Psoas muscle (tissue), 8 donors: ENCODE data around the gene RASA1. TPM values are rescaled to one million over a fixed set of nuclear protein-coding genes. Genes with fewer than 3 reads are reported as not detected.

Experiments
- ATAC-seq, 4 donors: fragments of 200-7000 bp; cut with Tn5 transposase; one replicate each; pipeline ENCODE4 v1.9.1; 2020; ENCODE audit warnings: moderate library complexity in 3 of 4, mild to moderate bottlenecking in 2 of 4
- DNase-seq, 2 donors: peaks; one replicate each; pipeline ENCODE4 v3.0.0-alpha.2; 2020
- H3K27ac ChIP-seq: fragments of 200-600 bp; one replicate; pipeline ENCODE4 v1.8.0; 2022
- H3K27me3 ChIP-seq, 3 donors: fragments of 200-600 bp in 1 of 3; one replicate each; pipeline versions ENCODE4 v1.6.1 to v1.8.0; 2013 to 2022; ENCODE audit warnings: low read length in 2 of 3, mild to moderate bottlenecking in 2 of 3, moderate library complexity in 1 of 3; ENCODE audit not compliant: insufficient read depth in 3 of 3
- H3K36me3 ChIP-seq, 2 donors: fragments of 200-600 bp in 1 of 2; one replicate each; pipeline versions ENCODE4 v1.6.1 to v1.8.0; 2013 to 2022; ENCODE audit warnings: low read depth in 1 of 2, mild to moderate bottlenecking in 1 of 2, moderate library complexity in 1 of 2; ENCODE audit not compliant: insufficient read depth in 1 of 2
- H3K4me1 ChIP-seq: fragments of 200-600 bp; one replicate; pipeline ENCODE4 v1.8.0; 2022
- H3K4me3 ChIP-seq: fragments of 200-600 bp; one replicate; pipeline ENCODE4 v1.8.0; 2022; ENCODE audit warnings: mild to moderate bottlenecking
- H3K9me3 ChIP-seq: fragments of 200-600 bp; one replicate; pipeline ENCODE4 v1.8.0; 2022
- CTCF ChIP-seq: fragments of 200-600 bp; IDR thresholded peaks from one replicate; pipeline ENCODE4 v1.8.0; 2022; ENCODE audit warnings: antibody characterized with exemption
- WGBS, 3 donors: extraction: QIAGEN DNeasy Blood & Tissue Kit; methylation state at CpG; one replicate each; pipeline versions ENCODE4 v1.1.6 to v1.1.7; 2013; 5-methylcytosine and 5-hydroxymethylcytosine counted together
- intact Hi-C, 2 donors: fragments of 100-400 bp; cut with DNase I; formaldehyde crosslinking; loops; one replicate each; pipeline versions ENCODE4 v1.11.0 to v1.14.2; 2022
- polyA plus RNA-seq, 3 donors: library from polyadenylated mRNA; stranded (reverse); fragments of 200-250 nt; gene quantifications; one replicate each; pipeline ENCODE4 v1.2.3, GENCODE V29; 2013
- total RNA-seq, 4 donors: library from RNA; stranded (reverse); fragmentation: NEBNext Ultra II Directional in 2 of 4; extraction: Animal tissue kit (Norgen Biotek cat#: 25700) in 2 of 4; gene quantifications; one replicate each; pipeline versions ENCODE4 v1.2.1 to v1.2.4, GENCODE V29; 2021 to 2023
- donor health status: healthy with polysubstance abuse.
- donor health status: DM: no; HTN: no; CAD: no; lungs with moderate emphysema.
- donor health status: Bipolar disorder and iron deficiency.
- donor health status: healthy.
- donor health status: DM: yes; HTN: yes; CAD: no.
- donor health status: DM: no; HTN: no; CAD: no.
- donor health status: DM: no; HTN: no; CAD: no.
- donor health status: DM: yes; HTN: yes; CAD: no.

The RASA1 gene
- total and polyA plus RNA-seq, 7 donors: 5.4 to 16.8 (median 11.4) TPM

DNA sequence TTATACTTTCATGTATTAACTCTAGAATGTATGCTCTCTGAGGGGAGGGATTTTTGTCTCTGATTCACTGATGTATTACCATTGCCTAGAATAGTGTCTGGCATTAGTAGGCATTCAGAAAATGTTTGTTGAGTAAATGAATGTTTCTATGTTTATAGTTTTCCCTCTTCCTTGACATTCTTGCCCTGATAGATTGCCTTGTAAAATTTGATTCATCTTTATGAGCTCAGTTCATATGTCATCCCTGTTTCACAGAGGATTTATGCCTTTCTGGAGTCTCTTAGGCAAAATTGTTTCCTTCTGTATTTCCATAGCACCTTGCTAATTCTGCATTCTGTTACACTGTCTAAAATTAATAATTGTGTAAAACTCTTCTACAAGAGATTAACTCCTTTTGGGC, 72.3 kb downstream of the RASA1 start:
- Histone ChIP-seq H3K9me3 (no peaks in the 10 kb centered on the region), H3K36me3 (peaks cover 0 to 74% of the 10 kb centered on the region in 2 donors), H3K27ac (no peak overlapping the region), H3K4me3 (no peak overlapping the region), H3K4me1 (no peaks in the 10 kb centered on the region), H3K27me3 (no peaks in the 10 kb centered on the region)
- no peak for DNase-seq
- intact Hi-C loops: no loop called here
- ATAC-seq: no peak
- no peak for TF ChIP-seq CTCF

- Histone ChIP-seq H3K27ac (no peak overlapping the region), H3K4me3 (no peak overlapping the region), H3K36me3 (peaks cover 0 to 82% of the 10 kb centered on the region in 2 donors), H3K4me1 (no peaks in the 10 kb centered on the region), H3K9me3 (no peaks in the 10 kb centered on the region), H3K27me3 (no peaks in the 10 kb centered on the region)
- ATAC-seq: peak in 1 of 4 donors; percentile 19
- no peak for DNase-seq
- WGBS, 3 donors: 71 to 77% (median 77%) methylated on average over 2 of the region's 2 CpGs
- no peak for TF ChIP-seq CTCF
- intact Hi-C loops: no loop called here
Measured at GRCh38 chr5:87340716-87341115, 73.0 kb downstream of the RASA1 start.

DNA sequence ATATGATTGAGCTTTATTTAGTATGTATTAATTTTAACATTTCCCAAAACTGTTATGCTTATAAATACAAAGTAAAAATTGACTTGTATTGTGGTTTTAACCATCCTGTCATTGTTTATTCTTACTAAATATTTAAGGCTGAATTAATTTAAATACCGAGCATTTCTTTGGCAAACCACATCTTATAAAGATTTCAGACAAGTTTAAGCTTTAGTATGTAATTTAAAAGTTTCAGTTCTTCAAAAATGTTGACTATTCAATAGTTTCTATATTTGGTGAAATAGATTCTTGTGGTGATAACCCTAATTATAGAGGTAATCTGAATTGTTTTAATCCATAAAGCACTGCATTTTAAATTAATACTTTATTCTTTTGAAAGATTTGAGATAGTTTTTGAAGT, 79.6 kb downstream of the RASA1 start:
- Histone ChIP-seq H3K27ac (no peak overlapping the region), H3K27me3 (no peaks in the 10 kb centered on the region), H3K4me3 (no peak overlapping the region), H3K9me3 (no peaks in the 10 kb centered on the region), H3K4me1 (no peaks in the 10 kb centered on the region), H3K36me3 (peaks cover 0 to 68% of the 10 kb centered on the region in 2 donors)
- ATAC-seq: no peak
- intact Hi-C loops: no loop called here
- no peak for TF ChIP-seq CTCF
- 94 to 96% (median 94%) methylated on average over 1 of the region's 1 CpG for WGBS, 3 donors
- no peak for DNase-seq

DNA sequence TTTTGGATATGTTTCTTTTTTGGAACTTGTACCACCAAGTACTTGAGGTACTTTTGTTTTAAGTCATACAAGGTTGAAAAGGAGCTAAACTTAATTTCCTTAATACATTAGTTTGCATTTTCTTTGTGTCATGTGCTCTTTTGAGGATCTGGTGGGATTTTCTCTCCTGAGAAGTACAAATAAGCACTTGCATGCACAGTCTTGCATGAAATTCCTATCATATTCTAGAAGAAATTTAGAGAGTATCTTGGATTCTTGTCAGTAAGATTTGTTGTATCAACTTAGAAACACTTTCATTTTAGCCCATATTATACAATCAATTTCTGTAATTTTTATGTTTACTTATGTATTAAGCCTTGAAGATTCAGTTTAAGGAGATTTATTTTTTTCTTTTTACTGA, 80.2 kb downstream of the RASA1 start:
- no peaks in the 10 kb centered on the region for H3K9me3 ChIP-seq
- no peak overlapping the region for H3K27ac ChIP-seq
- no peaks in the 10 kb centered on the region for H3K4me1 ChIP-seq
- H3K4me3 ChIP-seq: no peak overlapping the region
- intact Hi-C loops: no loop called here
- ATAC-seq: no peak
- TF ChIP-seq CTCF: no peak
- no peak for DNase-seq
- H3K27me3 ChIP-seq: no peaks in the 10 kb centered on the region
- peaks cover 0 to 65% of the 10 kb centered on the region in 2 donors for H3K36me3 ChIP-seq

DNA sequence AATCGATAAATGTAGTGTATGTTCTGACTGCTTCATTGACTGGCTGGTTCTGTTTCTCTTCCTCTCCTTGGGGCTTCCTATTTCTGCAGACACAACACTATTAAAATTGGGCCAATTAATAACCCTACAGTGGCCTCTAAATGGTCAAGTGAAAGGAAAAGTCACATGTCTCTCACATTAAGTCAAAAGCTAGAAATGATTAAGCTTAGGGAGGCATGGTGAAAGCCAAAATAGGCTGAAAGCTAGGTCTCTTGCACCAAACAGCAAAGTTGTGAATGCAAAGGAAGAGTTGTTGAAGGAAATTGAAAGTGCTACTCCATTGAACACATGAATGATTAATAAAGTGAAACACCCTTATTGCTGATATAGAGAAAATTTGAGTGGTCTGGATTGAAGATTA, 86.8 kb downstream of the RASA1 start:
- Histone ChIP-seq H3K27me3 (no peaks in the 10 kb centered on the region), H3K9me3 (no peaks in the 10 kb centered on the region), H3K36me3 (peaks cover 3 to 71% of the 10 kb centered on the region in 2 donors), H3K4me3 (no peak overlapping the region), H3K4me1 (no peaks in the 10 kb centered on the region), H3K27ac (no peak overlapping the region)
- ATAC-seq (no peak), DNase-seq (no peak)
- WGBS, 3 donors: 99 to 100% (median 100%) methylated on average over 1 of the region's 1 CpG
- no peak for TF ChIP-seq CTCF
- intact Hi-C loops: no loop called here
